GM23338 (cell line): Measurements from ENCODE around the gene DTNBP1.

Source experiments
- POLR2AphosphoS5 ChIP-seq: IDR thresholded peaks from 2 replicates; pipeline ENCODE4 v1.6.1; 2016; ENCODE audit warnings: antibody characterized with exemption, low read depth
- TF ChIP-seq, protein P1 (sequence below), 2 experiments: fragments of 200-600 bp in 1 of 2; sonication (generic) in 1 of 2; conservative IDR thresholded peaks; 2 replicates each; pipeline versions ENCODE4 v1.5.1 to v1.6.1; 2016 to 2017; ENCODE audit warnings: antibody characterized with exemption in 2 of 2, low read depth in 2 of 2, mild to moderate bottlenecking in 2 of 2, moderate library complexity in 1 of 2

DNA sequence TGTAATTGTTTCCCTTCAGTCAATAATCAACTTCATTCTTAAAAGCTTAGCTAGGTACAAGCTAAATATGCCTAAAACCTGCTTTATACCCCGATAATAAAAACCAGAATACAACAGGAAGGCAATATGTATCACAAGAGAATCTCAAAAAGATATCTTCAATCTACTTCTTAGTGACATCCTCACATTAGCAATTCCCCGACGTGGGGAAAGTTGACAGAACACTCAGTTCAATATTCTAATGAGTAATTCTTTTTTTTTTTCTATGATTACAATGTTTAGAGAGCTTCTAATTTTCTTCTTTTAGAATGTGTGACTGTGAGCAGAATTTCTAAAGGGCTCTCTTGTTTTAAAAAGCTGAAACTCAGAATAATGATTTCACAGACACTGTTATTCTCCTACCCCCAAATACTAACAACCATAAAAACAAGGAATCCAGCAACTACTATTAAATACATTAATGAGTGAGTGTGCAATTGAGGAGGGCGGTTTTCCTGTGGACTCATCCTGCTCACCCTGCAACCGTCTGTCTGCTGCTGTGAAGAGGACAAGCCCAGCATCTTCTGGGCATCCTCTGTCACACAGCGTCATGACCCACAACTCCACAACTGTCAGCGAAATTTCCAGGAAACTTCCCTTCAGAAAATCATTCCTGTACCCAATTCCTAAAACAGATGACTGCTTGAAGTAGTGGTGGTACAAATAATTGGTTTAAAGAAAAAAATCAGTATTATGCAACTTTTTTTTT lies 68.1 kb downstream of the DTNBP1 start:
- TF ChIP-seq POLR2AphosphoS5, result no peak
- TF ChIP-seq, protein P1, sequence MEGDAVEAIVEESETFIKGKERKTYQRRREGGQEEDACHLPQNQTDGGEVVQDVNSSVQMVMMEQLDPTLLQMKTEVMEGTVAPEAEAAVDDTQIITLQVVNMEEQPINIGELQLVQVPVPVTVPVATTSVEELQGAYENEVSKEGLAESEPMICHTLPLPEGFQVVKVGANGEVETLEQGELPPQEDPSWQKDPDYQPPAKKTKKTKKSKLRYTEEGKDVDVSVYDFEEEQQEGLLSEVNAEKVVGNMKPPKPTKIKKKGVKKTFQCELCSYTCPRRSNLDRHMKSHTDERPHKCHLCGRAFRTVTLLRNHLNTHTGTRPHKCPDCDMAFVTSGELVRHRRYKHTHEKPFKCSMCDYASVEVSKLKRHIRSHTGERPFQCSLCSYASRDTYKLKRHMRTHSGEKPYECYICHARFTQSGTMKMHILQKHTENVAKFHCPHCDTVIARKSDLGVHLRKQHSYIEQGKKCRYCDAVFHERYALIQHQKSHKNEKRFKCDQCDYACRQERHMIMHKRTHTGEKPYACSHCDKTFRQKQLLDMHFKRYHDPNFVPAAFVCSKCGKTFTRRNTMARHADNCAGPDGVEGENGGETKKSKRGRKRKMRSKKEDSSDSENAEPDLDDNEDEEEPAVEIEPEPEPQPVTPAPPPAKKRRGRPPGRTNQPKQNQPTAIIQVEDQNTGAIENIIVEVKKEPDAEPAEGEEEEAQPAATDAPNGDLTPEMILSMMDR (conservative IDR thresholded peaks at IDR 0.05; ENCODE audit: low read depth in 2 of 2), result no peak
